ENCODE results near the gene PDLIM3. TPM values are rescaled to one million over a fixed set of nuclear protein-coding genes. Genes with fewer than 3 reads are reported as not detected.

Gene PDLIM3
- total RNA-seq, 2 donors from 2014 or later: 5.0 to 34.9 TPM

DNA sequence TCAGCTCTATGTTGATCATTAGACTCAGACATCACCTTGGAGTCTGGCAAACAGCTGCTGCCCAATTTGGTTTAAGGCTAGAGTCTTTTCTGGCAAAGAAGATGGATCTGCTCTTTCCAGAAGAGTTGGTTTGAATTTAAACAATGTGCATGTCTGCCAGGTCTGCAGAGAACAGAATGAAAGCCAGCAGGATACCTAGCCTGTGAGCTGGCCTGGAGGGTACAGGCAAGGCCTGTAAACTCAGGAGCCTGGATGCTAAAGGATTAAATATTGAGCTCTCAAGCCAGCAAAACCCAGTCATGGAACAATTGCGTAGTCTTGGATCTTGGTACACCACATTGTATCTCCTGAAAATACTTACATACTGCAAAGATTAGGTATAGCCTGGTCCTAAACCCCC is 15.6 kb upstream of the PDLIM3 start:
- Histone ChIP-seq H3K36me3 (no peaks in the 10 kb centered on the region), H3K4me1 (no peaks in the 10 kb centered on the region), H3K4me3 (no peak overlapping the region), H3K27me3 (no peaks in the 10 kb centered on the region), H3K9ac (ENCODE audit: low read depth in 2 of 2, low read length in 2 of 2) (no peak overlapping the region), H3K27ac (no peak overlapping the region), H3K9me3 (no peaks in the 10 kb centered on the region)
- TF ChIP-seq, protein P1, sequence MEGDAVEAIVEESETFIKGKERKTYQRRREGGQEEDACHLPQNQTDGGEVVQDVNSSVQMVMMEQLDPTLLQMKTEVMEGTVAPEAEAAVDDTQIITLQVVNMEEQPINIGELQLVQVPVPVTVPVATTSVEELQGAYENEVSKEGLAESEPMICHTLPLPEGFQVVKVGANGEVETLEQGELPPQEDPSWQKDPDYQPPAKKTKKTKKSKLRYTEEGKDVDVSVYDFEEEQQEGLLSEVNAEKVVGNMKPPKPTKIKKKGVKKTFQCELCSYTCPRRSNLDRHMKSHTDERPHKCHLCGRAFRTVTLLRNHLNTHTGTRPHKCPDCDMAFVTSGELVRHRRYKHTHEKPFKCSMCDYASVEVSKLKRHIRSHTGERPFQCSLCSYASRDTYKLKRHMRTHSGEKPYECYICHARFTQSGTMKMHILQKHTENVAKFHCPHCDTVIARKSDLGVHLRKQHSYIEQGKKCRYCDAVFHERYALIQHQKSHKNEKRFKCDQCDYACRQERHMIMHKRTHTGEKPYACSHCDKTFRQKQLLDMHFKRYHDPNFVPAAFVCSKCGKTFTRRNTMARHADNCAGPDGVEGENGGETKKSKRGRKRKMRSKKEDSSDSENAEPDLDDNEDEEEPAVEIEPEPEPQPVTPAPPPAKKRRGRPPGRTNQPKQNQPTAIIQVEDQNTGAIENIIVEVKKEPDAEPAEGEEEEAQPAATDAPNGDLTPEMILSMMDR (IDR thresholded peaks at IDR 0.05): no peak
- DNase-seq: no peak
- intact Hi-C loops (cut with DNase I): no loop called here

DNA sequence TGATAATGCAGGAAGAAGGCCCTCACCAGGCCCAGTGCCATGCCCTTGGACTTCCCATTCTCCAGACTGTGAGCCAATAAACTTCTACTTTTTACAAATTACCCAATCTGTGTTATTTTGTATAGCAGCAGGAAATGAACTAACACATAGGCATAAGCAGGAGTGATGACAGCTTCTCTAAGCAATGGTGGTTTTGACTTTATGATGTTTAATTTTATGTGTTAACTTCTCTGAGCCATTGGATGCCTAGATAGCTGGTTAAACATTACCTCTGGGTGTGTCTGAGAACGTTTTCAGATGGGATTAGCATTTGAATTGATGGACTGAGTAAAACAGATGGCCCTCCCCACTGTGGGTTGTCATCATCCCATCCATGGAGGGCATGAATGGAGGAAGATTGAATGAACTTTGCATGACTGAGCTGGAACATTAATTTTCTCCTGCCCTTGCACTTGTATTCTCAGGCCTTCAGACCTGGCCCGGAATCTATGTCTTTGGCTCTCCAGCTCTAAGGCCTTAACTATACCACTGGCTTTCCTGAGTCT is 13.9 kb upstream of the PDLIM3 start:
- no peaks in the 10 kb centered on the region for H3K36me3 ChIP-seq

DNA sequence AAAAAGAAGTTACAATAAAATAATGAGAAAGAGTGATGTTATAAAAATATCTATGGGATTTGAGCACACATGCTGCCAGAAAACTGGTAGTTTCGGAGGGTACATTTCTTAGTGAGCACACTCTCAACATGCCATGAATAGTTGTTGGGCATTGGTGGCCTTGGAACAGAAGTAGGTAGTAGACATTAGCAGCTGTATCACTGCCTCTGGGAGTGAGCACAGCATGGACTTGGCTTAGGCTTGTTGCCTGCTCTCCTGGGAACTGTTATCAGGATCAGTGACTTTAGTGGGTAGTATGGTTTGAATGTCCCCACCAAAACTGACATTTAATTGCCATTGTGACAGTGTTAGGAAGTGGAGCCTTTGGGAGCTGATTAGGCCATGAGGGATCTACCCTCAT is 13.3 kb upstream of the PDLIM3 start:
- DNase-seq: no peak
- Histone ChIP-seq H3K9ac (ENCODE audit: low read depth in 2 of 2, low read length in 2 of 2) (no peak overlapping the region), H3K36me3 (no peaks in the 10 kb centered on the region), H3K27ac (no peak overlapping the region), H3K4me3 (no peak overlapping the region), H3K9me3 (no peaks in the 10 kb centered on the region), H3K27me3 (no peaks in the 10 kb centered on the region), H3K4me1 (no peaks in the 10 kb centered on the region)
- intact Hi-C loops (cut with DNase I): no loop called here
- TF ChIP-seq, protein P1 (IDR thresholded peaks at IDR 0.05): no peak

More for the DNA sequence above, 13.9 kb upstream of the PDLIM3 start:
- TF ChIP-seq, protein P1 (IDR thresholded peaks at IDR 0.05): no peak
- H3K4me3 ChIP-seq: no peak overlapping the region
- no peaks in the 10 kb centered on the region for H3K27me3 ChIP-seq
- no peak overlapping the region for H3K9ac ChIP-seq (ENCODE audit: low read depth in 2 of 2, low read length in 2 of 2)
- H3K27ac ChIP-seq: no peak overlapping the region
- no peaks in the 10 kb centered on the region for H3K9me3 ChIP-seq
- no peaks in the 10 kb centered on the region for H3K4me1 ChIP-seq
- DNase-seq: no peak
- intact Hi-C loops (cut with DNase I): no loop called here

GRCh38 chr4:185546335-185546734 is 11.0 kb upstream of the PDLIM3 start:
- H3K27me3 ChIP-seq: no peaks in the 10 kb centered on the region
- H3K4me1 ChIP-seq: no peaks in the 10 kb centered on the region
- intact Hi-C loops (cut with DNase I): no loop called here
- no peaks in the 10 kb centered on the region for H3K9me3 ChIP-seq
- TF ChIP-seq, protein P1 (IDR thresholded peaks at IDR 0.05): no peak
- H3K4me3 ChIP-seq: no peak overlapping the region
- DNase-seq: no peak
- no peak overlapping the region for H3K9ac ChIP-seq (ENCODE audit: low read depth in 2 of 2, low read length in 2 of 2)
- no peak overlapping the region for H3K27ac ChIP-seq
- H3K36me3 ChIP-seq: no peaks in the 10 kb centered on the region

DNA sequence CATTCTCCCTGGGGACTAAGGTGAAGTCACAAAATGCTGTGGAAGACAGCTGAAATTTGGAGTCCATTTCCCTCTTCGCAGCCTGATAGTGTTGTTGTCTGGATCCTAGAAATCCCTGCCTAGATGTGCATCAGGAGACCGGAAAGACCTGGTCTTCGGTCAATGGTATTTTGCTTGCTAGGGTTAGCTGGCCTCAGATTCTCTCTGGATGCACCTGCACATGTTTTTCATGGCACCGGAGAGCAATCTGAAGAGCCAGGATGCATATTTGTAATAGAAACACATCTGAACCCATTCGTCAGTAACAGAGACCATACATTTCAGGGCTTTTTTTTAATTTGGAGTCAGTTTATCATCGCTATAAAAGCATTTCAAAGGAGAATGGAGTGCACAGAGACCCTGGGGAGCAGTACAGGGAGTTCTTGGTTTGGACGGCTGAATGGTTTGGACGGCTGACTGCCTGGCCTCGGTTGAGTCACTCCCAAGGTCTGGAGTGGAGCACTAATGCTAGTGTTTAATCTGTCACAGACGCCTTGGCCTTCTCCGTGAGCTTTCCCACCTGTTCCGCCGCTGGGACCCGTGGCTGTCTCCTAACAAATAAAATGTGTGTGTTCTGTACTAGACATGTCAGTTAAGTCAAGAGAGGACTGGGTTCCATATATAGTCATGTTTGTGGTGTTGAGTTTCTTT is 7.5 kb upstream of the PDLIM3 start:
- Histone ChIP-seq H3K9ac (ENCODE audit: low read depth in 2 of 2, low read length in 2 of 2) (no peak overlapping the region), H3K27me3 (no peaks in the 10 kb centered on the region), H3K36me3 (no peaks in the 10 kb centered on the region), H3K4me1 (no peaks in the 10 kb centered on the region), H3K4me3 (no peak overlapping the region), H3K9me3 (no peaks in the 10 kb centered on the region), H3K27ac (no peak overlapping the region)
- DNase-seq: peak; percentile 50
- TF ChIP-seq, protein P1 (IDR thresholded peaks at IDR 0.05): no peak
- intact Hi-C loops (cut with DNase I): no loop called here

Measured in colonic mucosa (tissue), 4 donors.